Breast epithelium (tissue), 3 donors: ENCODE measurements around the gene IQGAP2.
"Not testable (repeated sequence)": the region's sequence is repeated elsewhere in the genome, so short reads cannot be mapped to it uniquely, and the experiment has no call there.

Experiments
- CTCF ChIP-seq, 3 donors: fragments of 450-650 bp; IDR thresholded peaks; one replicate each; pipeline ENCODE4 v1.5.1; 2016 to 2017; ENCODE audit warnings: antibody characterized with exemption in 3 of 3, mild to moderate bottlenecking in 3 of 3, moderate library complexity in 3 of 3
- POLR2A ChIP-seq: fragments of 450-650 bp; IDR thresholded peaks from one replicate; pipeline ENCODE4 v1.6.1; 2016; ENCODE audit warnings: antibody characterized with exemption, mild to moderate bottlenecking, moderate library complexity

GRCh38 chr5:76428550-76428949 lies 25.5 kb downstream of the IQGAP2 start:
- TF ChIP-seq POLR2A; CTCF (IDR thresholded peaks at IDR 0.05): not testable (repeated sequence)
